CD4-positive, alpha-beta T cell (primary cell): Measurements from ENCODE around the gene GRB2. TPM values are rescaled to one million over a fixed set of nuclear protein-coding genes. Genes with fewer than 3 reads are reported as not detected.
A peak's percentile ranks its signal among the peaks of the same experiment; 100 is the strongest.
"Not testable (repeated sequence)": the region's sequence is repeated elsewhere in the genome, so short reads cannot be mapped to it uniquely, and the experiment has no call there.

Experiments used
- ATAC-seq: fragments of 200-7000 bp; cut with Tn5 transposase; one replicate; pipeline ENCODE4 v1.10.0; 2022; ENCODE audit warnings: mild to moderate bottlenecking; ENCODE audit not compliant: poor library complexity
- CTCF ChIA-PET: fragments of 350-600 bp; sonication (Branson Sonifier 250); formaldehyde crosslinking; loops from one replicate; lab custom pipeline; 2021; ENCODE audit warnings: antibody characterized with exemption, inconsistent platforms; lab: Charles Lee
- POLR2A ChIA-PET: fragments of 350-600 bp; sonication (Branson Sonifier 250); formaldehyde crosslinking; loops from one replicate; lab custom pipeline; 2021; ENCODE audit warnings: antibody characterized with exemption, inconsistent platforms; lab: Charles Lee
- DNase-seq, 14 experiments: peaks; one replicate each; pipeline ENCODE4 v3.0.0-alpha.2; 2013 to 2020; ENCODE audit warnings: mixed read lengths in 2 of 14
- H3K27ac ChIP-seq, 2 donors: one replicate each; pipeline versions ENCODE4 v1.5.1 to v1.7.0; 2013; ENCODE audit warnings: low read length in 2 of 2, low read depth in 1 of 2, mild to moderate bottlenecking in 1 of 2
- H3K27me3 ChIP-seq, 2 experiments: 1 replicate in 1 of 2; 2 replicates in 1 of 2; pipeline versions ENCODE4 v1.6.1 to v1.7.0; 2013; ENCODE audit warnings: low read length in 2 of 2, control low read depth in 1 of 2, mild to moderate bottlenecking in 1 of 2, moderate library complexity in 1 of 2; ENCODE audit not compliant: insufficient read depth in 2 of 2, control insufficient read depth in 1 of 2
- H3K36me3 ChIP-seq: one replicate; pipeline ENCODE4 v1.6.1; 2013; ENCODE audit warnings: low read length, control low read depth; ENCODE audit not compliant: insufficient read depth
- H3K4me1 ChIP-seq: one replicate; pipeline ENCODE4 v1.6.1; 2013; ENCODE audit warnings: low read length, control low read depth; ENCODE audit not compliant: insufficient read depth
- H3K4me3 ChIP-seq: one replicate; pipeline ENCODE4 v1.5.1; 2013; ENCODE audit warnings: mild to moderate bottlenecking, low read length, moderate library complexity
- H3K9me3 ChIP-seq, 2 experiments: 1 replicate in 1 of 2; 2 replicates in 1 of 2; pipeline versions ENCODE4 v1.6.1 to v1.7.0; 2013; ENCODE audit warnings: low read length in 2 of 2, mild to moderate bottlenecking in 2 of 2, control low read depth in 1 of 2, moderate library complexity in 1 of 2; ENCODE audit not compliant: control insufficient read depth in 1 of 2, insufficient read depth in 1 of 2
- H3K27ac Mint-ChIP-seq: one replicate; pipeline ENCODE4 v1.8.0; 2020; ENCODE audit warnings: mixed read lengths
- H3K27me3 Mint-ChIP-seq: one replicate; pipeline ENCODE4 v1.8.0; 2021; ENCODE audit warnings: mixed read lengths
- H3K36me3 Mint-ChIP-seq: one replicate; pipeline ENCODE4 v1.8.0; 2021; ENCODE audit warnings: low read depth, mixed read lengths
- H3K4me1 Mint-ChIP-seq: one replicate; pipeline ENCODE4 v1.8.0; 2021; ENCODE audit warnings: low read depth, mixed read lengths
- H3K4me3 Mint-ChIP-seq: one replicate; pipeline ENCODE4 v1.8.0; 2020; ENCODE audit warnings: mild to moderate bottlenecking, mixed read lengths
- H3K9me3 Mint-ChIP-seq: one replicate; pipeline ENCODE4 v1.8.0; 2020; ENCODE audit warnings: mixed read lengths
- CTCF ChIP-seq: fragments of 200-600 bp; IDR thresholded peaks from one replicate; pipeline ENCODE4 v1.8.0; 2022; ENCODE audit warnings: antibody characterized with exemption, mild to moderate bottlenecking
- intact Hi-C, 2 experiments: fragments of 100-400 bp; cut with DNase I in 1 of 2; cut with micrococcal nuclease in 1 of 2; formaldehyde crosslinking; loops; one replicate each; pipeline versions ENCODE4 v1.15.1 to v1.9.0; 2023 to 2025; cut with DNase I, micrococcal nuclease
- total RNA-seq, 174 experiments: library from RNA in 2 of 174; stranded (reverse) in 2 of 174; gene quantifications; one replicate each; pipeline ENCODE4 v1.2.3 and lab custom pipeline; 2021 to 2026

Gene GRB2
- total RNA-seq, 2 experiments from 2014 or later = 88.8 to 92.6 TPM

DNA sequence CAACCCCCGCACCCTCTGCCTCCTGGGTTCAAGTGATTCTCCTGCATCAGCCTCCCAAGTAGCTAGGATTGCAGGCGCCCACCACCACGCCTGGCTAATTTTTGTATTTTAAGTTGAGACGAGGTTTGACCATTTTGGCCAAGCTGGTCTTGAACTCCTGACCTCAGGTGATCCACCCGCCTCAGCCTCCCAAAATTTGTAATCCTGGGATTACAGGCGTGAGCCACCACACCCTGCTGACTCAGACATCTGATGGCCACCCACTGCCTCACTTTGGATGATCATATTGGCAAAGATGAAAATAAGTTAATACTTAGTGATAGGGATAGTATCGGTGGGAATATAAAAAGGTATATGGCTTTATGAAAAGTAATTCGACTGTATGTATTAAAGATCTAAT, 55.9 kb downstream of the GRB2 start:
- Mint-ChIP-seq H3K4me1 (peaks cover 89% of the 10 kb centered on the region), H3K9me3 (no peaks in the 10 kb centered on the region), H3K27ac (peak overlapping the region; percentile 85), H3K36me3 (peaks cover 13% of the 10 kb centered on the region), H3K27me3 (no peaks in the 10 kb centered on the region), H3K4me3 (no peak overlapping the region)
- ATAC-seq (no peak), DNase-seq (no peak)
- intact Hi-C loops = loop anchor here in 1 of 2 experiments (5.0 kb wide), 1 partner anchor 33 kb away; no protein-coding TSS in a partner anchor
- POLR2A ChIA-PET = interaction anchor here (0.7 to 3.1 kb wide), 3 partner anchors 9 to 313 kb away, joined by 4 to 21 read pairs (median 5); no protein-coding TSS in a partner anchor
- CTCF ChIA-PET = interaction anchor here (0.9 to 2.1 kb wide), 4 partner anchors 11 to 63 kb away, joined by 3 to 6 read pairs (median 4); no protein-coding TSS in a partner anchor
- H3K36me3 ChIP-seq = peaks cover 3% of the 10 kb centered on the region
- TF ChIP-seq CTCF = no peak
- H3K9me3 ChIP-seq = no peaks in the 10 kb centered on the region
- peaks cover 72% of the 10 kb centered on the region for H3K4me1 ChIP-seq
- no peak overlapping the region for H3K4me3 ChIP-seq
- H3K27ac ChIP-seq = no peak overlapping the region
- no peaks in the 10 kb centered on the region for H3K27me3 ChIP-seq

DNA sequence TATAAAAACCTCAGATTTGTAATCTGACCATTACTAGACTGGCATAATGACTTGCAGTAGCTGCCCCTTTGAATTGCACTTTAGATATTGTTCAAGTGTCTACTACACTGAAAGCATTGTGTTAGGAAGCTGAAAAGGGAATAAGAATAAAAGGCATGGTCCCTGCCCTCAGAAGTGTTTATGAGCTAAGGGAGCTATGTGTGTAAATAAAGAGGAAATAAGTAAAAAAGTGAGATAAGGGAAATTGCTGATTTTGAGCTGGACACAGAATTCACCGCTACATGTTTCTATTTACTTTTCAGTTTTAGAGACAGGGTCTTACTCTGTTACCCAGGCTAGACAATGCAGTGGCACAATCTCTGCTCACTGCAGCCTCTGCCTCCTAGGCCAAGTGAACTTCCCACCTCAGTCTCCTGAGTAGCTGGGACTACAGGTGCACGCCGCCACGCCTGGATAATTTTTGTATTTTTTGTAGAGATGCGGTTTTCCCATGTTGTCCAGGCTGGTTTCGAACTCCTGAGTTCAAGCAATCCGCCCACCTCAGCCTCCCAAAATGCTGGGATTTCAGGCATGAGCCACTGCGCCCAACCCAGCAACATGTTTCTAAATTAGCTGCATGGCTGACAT, 57.0 kb downstream of the GRB2 start:
- Histone ChIP-seq H3K27me3 (no peaks in the 10 kb centered on the region), H3K9me3 (no peaks in the 10 kb centered on the region), H3K4me1 (peaks cover 82% of the 10 kb centered on the region), H3K27ac (peak overlapping the region; percentile 36 to 71), H3K36me3 (peaks cover 3% of the 10 kb centered on the region), H3K4me3 (no peak overlapping the region)
- no peak for DNase-seq
- no peak for TF ChIP-seq CTCF
- H3K27me3 Mint-ChIP-seq = no peaks in the 10 kb centered on the region
- no peak for ATAC-seq
- H3K36me3 Mint-ChIP-seq = peaks cover 7% of the 10 kb centered on the region
- H3K4me3 Mint-ChIP-seq = peak overlapping the region; percentile 50
- no peaks in the 10 kb centered on the region for H3K9me3 Mint-ChIP-seq
- intact Hi-C loops = loop anchor here in 1 of 2 experiments (5.0 kb wide), 1 partner anchor 34 kb away; no protein-coding TSS in a partner anchor
- ChIA-PET CTCF (interaction anchor here (0.8 to 2.1 kb wide), 4 partner anchors 10 to 64 kb away, joined by 3 to 6 read pairs (median 6); no protein-coding TSS in a partner anchor), POLR2A (interaction anchor here (0.6 to 3.1 kb wide), 4 partner anchors 11 to 314 kb away, joined by 3 to 21 read pairs (median 3); no protein-coding TSS in a partner anchor)
- peak overlapping the region; percentile 85 for H3K27ac Mint-ChIP-seq
- H3K4me1 Mint-ChIP-seq = peaks cover 92% of the 10 kb centered on the region

GRCh38 chr17:75346906-75347305, 58.6 kb downstream of the GRB2 start:
- H3K36me3 ChIP-seq = no peaks in the 10 kb centered on the region
- intact Hi-C loops = loop anchor here in 1 of 2 experiments (5.0 kb wide), 1 partner anchor 35 kb away; no protein-coding TSS in a partner anchor
- ChIA-PET POLR2A (interaction anchor here (1.2 to 3.8 kb wide), 4 partner anchors 9 to 58 kb away, joined by 3 to 29 read pairs (median 12); partner anchors contain the start of gene SLC25A19), CTCF (no interaction called here)
- peaks cover 1% of the 10 kb centered on the region for H3K36me3 Mint-ChIP-seq
- H3K4me3 ChIP-seq = no peak overlapping the region
- no peak for TF ChIP-seq CTCF
- no peaks in the 10 kb centered on the region for H3K9me3 Mint-ChIP-seq
- H3K4me1 Mint-ChIP-seq = peaks cover 99% of the 10 kb centered on the region
- peak in 1 of 14 experiments; percentile 24 for DNase-seq
- ATAC-seq = no peak
- no peaks in the 10 kb centered on the region for H3K27me3 ChIP-seq
- H3K4me1 ChIP-seq = peaks cover 86% of the 10 kb centered on the region
- H3K27ac Mint-ChIP-seq = peak overlapping the region; percentile 85
- H3K27ac ChIP-seq = peak overlapping the region; percentile 24 to 71
- H3K4me3 Mint-ChIP-seq = peak overlapping the region; percentile 76
- H3K27me3 Mint-ChIP-seq = no peaks in the 10 kb centered on the region
- no peaks in the 10 kb centered on the region for H3K9me3 ChIP-seq

GRCh38 chr17:75346368-75346767, 59.1 kb downstream of the GRB2 start:
- CTCF ChIA-PET = not testable (repeated sequence)

More at GRCh38 chr17:75346368-75346767, 59.1 kb downstream of the GRB2 start:
- not testable (repeated sequence) for H3K36me3 Mint-ChIP-seq, H3K9me3 ChIP-seq, H3K36me3 ChIP-seq, H3K27me3 Mint-ChIP-seq, H3K9me3 Mint-ChIP-seq, H3K4me3 ChIP-seq, ATAC-seq, DNase-seq, H3K27me3 ChIP-seq
- intact Hi-C loops = loop anchor here in 1 of 2 experiments (5.0 kb wide), 1 partner anchor 36 kb away; no protein-coding TSS in a partner anchor
- Mint-ChIP-seq H3K4me3 (peak overlapping the region; percentile 76), H3K4me1 (peaks cover 99% of the 10 kb centered on the region), H3K27ac (peak overlapping the region; percentile 85)
- Histone ChIP-seq H3K4me1 (peaks cover 89% of the 10 kb centered on the region), H3K27ac (peak overlapping the region; percentile 24 to 71)
- POLR2A ChIA-PET = interaction anchor here (0.8 to 3.8 kb wide), 10 partner anchors 10 to 85 kb away, joined by 3 to 29 read pairs (median 6); partner anchors contain the start of genes GGA3, GRB2, MRPS7 and SLC25A19
